IPS-15b (cell line): Measurements from ENCODE around the gene ZAR1.

ENCODE experiments used
- H3K27me3 ChIP-seq: one replicate; pipeline ENCODE4 v1.6.1; 2013; ENCODE audit warnings: low read length; ENCODE audit not compliant: control insufficient read depth, insufficient read depth
- H3K36me3 ChIP-seq: one replicate; pipeline ENCODE4 v1.6.1; 2013; ENCODE audit warnings: low read length; ENCODE audit not compliant: control insufficient read depth, insufficient read depth
- H3K4me1 ChIP-seq: one replicate; pipeline ENCODE4 v1.6.1; 2013; ENCODE audit warnings: mild to moderate bottlenecking, low read length; ENCODE audit not compliant: control insufficient read depth, insufficient read depth
- H3K4me3 ChIP-seq: one replicate; pipeline ENCODE4 v1.5.1; 2013; ENCODE audit warnings: low read depth, low read length
- H3K9ac ChIP-seq: one replicate; pipeline ENCODE4 v1.6.1; 2013; ENCODE audit warnings: low read depth, mild to moderate bottlenecking, low read length
- H3K9me3 ChIP-seq: one replicate; pipeline ENCODE4 v1.6.1; 2013; ENCODE audit warnings: mild to moderate bottlenecking, low read length; ENCODE audit not compliant: control insufficient read depth, insufficient read depth

The ZAR1 gene

GRCh38 chr4:48491514-48492176 lies 1.6 kb downstream of the ZAR1 start:
- Histone ChIP-seq H3K36me3 (no peaks in the 10 kb centered on the region), H3K27me3 (peaks cover 62% of the 10 kb centered on the region), H3K9ac (no peak overlapping the region), H3K9me3 (no peaks in the 10 kb centered on the region), H3K4me3 (peak overlapping the region; percentile 47), H3K4me1 (peaks cover 4% of the 10 kb centered on the region)

- H3K36me3 ChIP-seq, result no peaks in the 10 kb centered on the region
- no peaks in the 10 kb centered on the region for H3K9me3 ChIP-seq
- peaks cover 46% of the 10 kb centered on the region for H3K27me3 ChIP-seq
- no peak overlapping the region for H3K4me3 ChIP-seq
- H3K4me1 ChIP-seq, result peaks cover 2% of the 10 kb centered on the region
- H3K9ac ChIP-seq, result no peak overlapping the region
Measured at GRCh38 chr4:48493452-48494100, 3.5 kb downstream of the ZAR1 start.

GRCh38 chr4:48495941-48496340 lies 5.9 kb downstream of the ZAR1 start:
- H3K4me1 ChIP-seq, result no peaks in the 10 kb centered on the region
- H3K4me3 ChIP-seq, result no peak overlapping the region
- H3K9ac ChIP-seq, result no peak overlapping the region

GRCh38 chr4:48498895-48499294 lies 8.8 kb downstream of the ZAR1 start:
- Histone ChIP-seq H3K9ac (no peak overlapping the region), H3K9me3 (no peaks in the 10 kb centered on the region), H3K4me1 (peaks cover 3% of the 10 kb centered on the region), H3K36me3 (no peaks in the 10 kb centered on the region), H3K4me3 (no peak overlapping the region), H3K27me3 (no peaks in the 10 kb centered on the region)

More at GRCh38 chr4:48495941-48496340, 5.9 kb downstream of the ZAR1 start:
- peaks cover 25% of the 10 kb centered on the region for H3K27me3 ChIP-seq
- H3K9me3 ChIP-seq, result no peaks in the 10 kb centered on the region
- H3K36me3 ChIP-seq, result no peaks in the 10 kb centered on the region

GRCh38 chr4:48499551-48500066 lies 9.6 kb downstream of the ZAR1 start:
- no peaks in the 10 kb centered on the region for H3K9me3 ChIP-seq
- no peaks in the 10 kb centered on the region for H3K36me3 ChIP-seq
- H3K4me3 ChIP-seq, result no peak overlapping the region
- no peaks in the 10 kb centered on the region for H3K27me3 ChIP-seq
- peaks cover 7% of the 10 kb centered on the region for H3K4me1 ChIP-seq
- H3K9ac ChIP-seq, result no peak overlapping the region

GRCh38 chr4:48503233-48504025 lies 13.4 kb downstream of the ZAR1 start:
- Histone ChIP-seq H3K9me3 (no peaks in the 10 kb centered on the region), H3K4me1 (peaks cover 7% of the 10 kb centered on the region), H3K36me3 (no peaks in the 10 kb centered on the region), H3K27me3 (no peaks in the 10 kb centered on the region), H3K4me3 (no peak overlapping the region), H3K9ac (no peak overlapping the region)

GRCh38 chr4:48504026-48504330 lies 13.9 kb downstream of the ZAR1 start:
- H3K27me3 ChIP-seq, result no peaks in the 10 kb centered on the region
- H3K9me3 ChIP-seq, result no peaks in the 10 kb centered on the region
- H3K9ac ChIP-seq, result no peak overlapping the region
- peaks cover 7% of the 10 kb centered on the region for H3K4me1 ChIP-seq
- no peak overlapping the region for H3K4me3 ChIP-seq
- H3K36me3 ChIP-seq, result no peaks in the 10 kb centered on the region

GRCh38 chr4:48504352-48504751 lies 14.3 kb downstream of the ZAR1 start:
- no peaks in the 10 kb centered on the region for H3K36me3 ChIP-seq
- no peak overlapping the region for H3K4me3 ChIP-seq

GRCh38 chr4:48506716-48507115 lies 16.7 kb downstream of the ZAR1 start:
- Histone ChIP-seq H3K36me3 (peaks cover 5% of the 10 kb centered on the region), H3K9me3 (no peaks in the 10 kb centered on the region), H3K9ac (no peak overlapping the region), H3K4me1 (peaks cover 7% of the 10 kb centered on the region), H3K4me3 (no peak overlapping the region), H3K27me3 (no peaks in the 10 kb centered on the region)

More at GRCh38 chr4:48504352-48504751, 14.3 kb downstream of the ZAR1 start:
- Histone ChIP-seq H3K9ac (no peak overlapping the region), H3K27me3 (no peaks in the 10 kb centered on the region), H3K4me1 (peaks cover 7% of the 10 kb centered on the region), H3K9me3 (no peaks in the 10 kb centered on the region)

- Histone ChIP-seq H3K4me1 (no peaks in the 10 kb centered on the region), H3K9me3 (no peaks in the 10 kb centered on the region), H3K4me3 (no peak overlapping the region), H3K9ac (no peak overlapping the region), H3K27me3 (no peaks in the 10 kb centered on the region), H3K36me3 (peaks cover 5% of the 10 kb centered on the region)
Measured at GRCh38 chr4:48509543-48509942, 19.5 kb downstream of the ZAR1 start.

GRCh38 chr4:48518143-48518542 lies 28.1 kb downstream of the ZAR1 start:
- Histone ChIP-seq H3K9ac (no peak overlapping the region), H3K36me3 (peaks cover 7% of the 10 kb centered on the region), H3K4me3 (no peak overlapping the region), H3K4me1 (no peaks in the 10 kb centered on the region), H3K27me3 (no peaks in the 10 kb centered on the region), H3K9me3 (no peaks in the 10 kb centered on the region)
